Naive thymus-derived CD4-positive, alpha-beta T cell (primary cell): ENCODE data around the gene PFDN1. TPM values are rescaled to one million over a fixed set of nuclear protein-coding genes. Genes with fewer than 3 reads are reported as not detected.

Experiments used
- ATAC-seq: fragments of 150-1000 bp; cut with Tn5 transposase; 2 replicates; pipeline ENCODE4 v1.10.0; 2021; ENCODE audit warnings: mild to moderate bottlenecking, moderate library complexity
- CTCF ChIA-PET: fragments of 350-600 bp; sonication (Branson Sonifier 250); formaldehyde crosslinking; loops from one replicate; lab custom pipeline; 2021; ENCODE audit warnings: antibody characterized with exemption; lab: Charles Lee
- POLR2A ChIA-PET: fragments of 350-600 bp; sonication (Branson Sonifier 250); formaldehyde crosslinking; loops from one replicate; lab custom pipeline; 2021; ENCODE audit warnings: antibody characterized with exemption, inconsistent platforms; lab: Charles Lee
- DNase-seq, 9 donors: peaks; one replicate each; pipeline versions ENCODE4 v3.0.0 to v3.0.0-alpha.2; 2020 to 2022; ENCODE audit warnings: mixed read lengths in 1 of 9
- H3K27ac ChIP-seq: one replicate; pipeline ENCODE4 v1.7.0; 2013; ENCODE audit warnings: mild to moderate bottlenecking, low read depth, low read length, moderate library complexity
- H3K27me3 ChIP-seq, 2 donors: one replicate each; pipeline ENCODE4 v1.7.0; 2013; ENCODE audit warnings: low read length in 2 of 2, mild to moderate bottlenecking in 2 of 2, moderate library complexity in 2 of 2; ENCODE audit not compliant: control insufficient read depth in 2 of 2, insufficient read depth in 2 of 2
- H3K36me3 ChIP-seq, 3 experiments: 1 replicate in 2 of 3; 2 replicates in 1 of 3; pipeline ENCODE4 v1.7.0; 2013; ENCODE audit warnings: low read length in 3 of 3, mild to moderate bottlenecking in 3 of 3, moderate library complexity in 1 of 3; ENCODE audit not compliant: insufficient read depth in 3 of 3, control insufficient read depth in 2 of 3
- H3K4me1 ChIP-seq, 2 donors: one replicate each; pipeline ENCODE4 v1.7.0; 2013; ENCODE audit warnings: low read length in 2 of 2, mild to moderate bottlenecking in 2 of 2, moderate library complexity in 1 of 2; ENCODE audit not compliant: control insufficient read depth in 2 of 2, insufficient read depth in 2 of 2
- H3K4me3 ChIP-seq: 2 replicates; pipeline ENCODE4 v1.7.0; 2013; ENCODE audit warnings: mild to moderate bottlenecking, low read length
- H3K9me3 ChIP-seq, 3 experiments: 1 replicate in 2 of 3; 2 replicates in 1 of 3; pipeline ENCODE4 v1.7.0; 2013; ENCODE audit warnings: low read length in 3 of 3; ENCODE audit not compliant: control insufficient read depth in 2 of 3
- H3K27ac Mint-ChIP-seq, 9 donors: one replicate each; pipeline ENCODE4 v1.8.0; 2020 to 2022; ENCODE audit warnings: mixed read lengths in 9 of 9, mild to moderate bottlenecking in 8 of 9, moderate library complexity in 5 of 9, inconsistent platforms in 2 of 9
- H3K27me3 Mint-ChIP-seq, 5 donors: one replicate each; pipeline ENCODE4 v1.8.0; 2021 to 2022; ENCODE audit warnings: mixed read lengths in 5 of 5, mild to moderate bottlenecking in 1 of 5
- H3K36me3 Mint-ChIP-seq, 5 donors: one replicate each; pipeline ENCODE4 v1.8.0; 2020 to 2022; ENCODE audit warnings: mixed read lengths in 5 of 5, mild to moderate bottlenecking in 3 of 5, inconsistent platforms in 1 of 5
- H3K4me1 Mint-ChIP-seq, 7 donors: one replicate each; pipeline ENCODE4 v1.8.0; 2020 to 2022; ENCODE audit warnings: mixed read lengths in 7 of 7, mild to moderate bottlenecking in 3 of 7, inconsistent platforms in 1 of 7
- H3K4me3 Mint-ChIP-seq, 10 donors: one replicate each; pipeline ENCODE4 v1.8.0; 2020 to 2022; ENCODE audit warnings: mild to moderate bottlenecking in 10 of 10, mixed read lengths in 10 of 10, moderate library complexity in 6 of 10, inconsistent platforms in 2 of 10
- H3K9me3 Mint-ChIP-seq, 11 donors: one replicate each; pipeline ENCODE4 v1.8.0; 2020 to 2022; ENCODE audit warnings: mixed read lengths in 11 of 11, mild to moderate bottlenecking in 4 of 11, inconsistent platforms in 1 of 11, moderate library complexity in 1 of 11
- intact Hi-C, 2 donors: fragments of 100-400 bp; cut with micrococcal nuclease; formaldehyde crosslinking; loops; one replicate each; pipeline ENCODE4 v1.15.1; 2023
- polyA plus RNA-seq, 2 donors: library from polyadenylated mRNA; unstranded; fragments of 300-500 nt; fragmentation: Illumina TruSeq; gene quantifications; one replicate each; pipeline ENCODE4 v1.2.3, GENCODE V29; 2021
- total RNA-seq, 6 experiments: library from RNA in 5 of 6; stranded (reverse) in 5 of 6; gene quantifications; 1 replicate in 5 of 6; 2 replicates in 1 of 6; pipeline ENCODE4 v1.2.3 and lab custom pipeline; 2021 to 2026

The PFDN1 gene
- total and polyA plus RNA-seq, 7 experiments from 2014 or later: 24.8 to 139 (median 37.2) TPM

DNA sequence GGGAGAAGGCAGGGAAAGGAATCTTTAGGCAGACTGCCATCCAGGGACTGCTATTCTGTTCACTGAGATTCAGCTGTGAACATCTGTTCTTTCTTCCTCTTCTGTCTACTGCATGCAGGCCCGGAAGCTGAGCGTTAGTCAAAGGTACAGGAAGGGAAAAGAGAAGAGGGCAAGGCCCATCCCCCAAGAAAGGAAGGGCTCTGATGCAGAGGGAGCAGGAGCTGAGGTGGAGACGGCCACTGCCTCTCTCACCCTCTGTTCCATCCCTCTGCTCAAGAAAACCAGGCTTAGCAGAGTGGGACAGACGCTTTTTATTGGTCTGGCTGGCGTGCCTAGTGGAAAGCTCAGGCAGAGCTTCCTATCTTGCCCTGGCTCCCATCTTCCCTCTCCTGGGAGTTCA, 57.6 kb downstream of the PFDN1 start:
- no peak overlapping the region for H3K4me3 ChIP-seq
- peaks cover 10 to 49% (median 33%) of the 10 kb centered on the region in 7 donors for H3K4me1 Mint-ChIP-seq
- peak; percentile 62 for ATAC-seq
- H3K27ac ChIP-seq: no peak overlapping the region
- no peaks in the 10 kb centered on the region for H3K9me3 ChIP-seq
- peaks cover 0 to 18% of the 10 kb centered on the region in 2 donors for H3K4me1 ChIP-seq
- ChIA-PET CTCF (interaction anchor here (0.6 to 14.4 kb wide), 9 partner anchors 12 to 475 kb away, joined by 3 to 262 read pairs (median 5); partner anchors contain the start of gene HBEGF), POLR2A (interaction anchor here (1.8 kb wide), 1 partner anchor 106 kb away, joined by 4 read pairs; no protein-coding TSS in a partner anchor)
- DNase-seq: no peak
- no peaks in the 10 kb centered on the region for H3K9me3 Mint-ChIP-seq
- no peaks in the 10 kb centered on the region for H3K27me3 Mint-ChIP-seq
- peak overlapping the region in 6 of 10 donors; percentile 0 to 64 (median 40) for H3K4me3 Mint-ChIP-seq
- no peaks in the 10 kb centered on the region for H3K27me3 ChIP-seq
- H3K36me3 ChIP-seq: no peaks in the 10 kb centered on the region
- peak overlapping the region; percentile 38 to 94 (median 71) for H3K27ac Mint-ChIP-seq
- peaks cover 0 to 23% (median 4%) of the 10 kb centered on the region in 5 donors for H3K36me3 Mint-ChIP-seq
- intact Hi-C loops: loop anchor here (2.0 kb wide), 2 partner anchors 57 to 71 kb away; partner anchors contain the start of genes CYSTM1 (in 1 of the 2) and PFDN1 (in 1 of the 2)

DNA sequence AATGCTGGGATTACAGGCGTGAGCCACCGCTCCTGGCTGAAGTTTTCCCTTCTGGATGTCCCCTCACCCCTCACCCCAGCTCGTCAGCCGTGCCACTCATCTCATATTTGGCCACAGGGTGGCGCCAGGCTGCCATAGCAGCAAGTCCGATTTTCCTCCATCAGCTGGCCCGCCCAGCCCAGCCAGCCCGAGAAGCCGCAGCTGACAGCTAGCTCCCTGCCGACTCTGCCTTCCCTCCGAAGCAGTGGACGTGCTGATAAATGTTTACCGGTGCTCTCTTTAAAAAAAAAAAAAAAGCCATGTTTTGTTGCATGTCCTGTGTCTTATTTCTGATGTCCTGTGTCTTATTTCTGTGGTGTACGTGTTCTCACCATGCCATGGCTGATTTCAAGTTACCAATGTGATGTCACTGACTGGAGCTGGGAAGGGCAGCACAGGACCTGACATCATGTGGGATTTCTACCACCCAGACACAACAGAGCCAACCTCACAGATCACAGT, 58.3 kb downstream of the PFDN1 start:
- H3K4me3 ChIP-seq: no peak overlapping the region
- DNase-seq (peak; percentile 62 to 82 (median 74)), ATAC-seq (peak; percentile 87)
- H3K27ac Mint-ChIP-seq: peak overlapping the region in 8 of 9 donors; percentile 41 to 94 (median 77)
- intact Hi-C loops: loop anchor here (1.0 to 5.0 kb wide), 6 partner anchors 58 to 478 kb away; partner anchors contain the start of genes CYSTM1 (in 1 of the 2), PFDN1 (in 1 of the 2) and TMCO6 (in 1 of the 2)
- no peaks in the 10 kb centered on the region for H3K27me3 ChIP-seq
- H3K27me3 Mint-ChIP-seq: no peaks in the 10 kb centered on the region
- peak overlapping the region in 6 of 10 donors; percentile 0 to 55 (median 44) for H3K4me3 Mint-ChIP-seq
- no peaks in the 10 kb centered on the region for H3K9me3 ChIP-seq
- ChIA-PET POLR2A (interaction anchor here (0.5 to 1.8 kb wide), 5 partner anchors 58 to 157 kb away, joined by 3 to 5 read pairs (median 3); partner anchors contain the start of genes ANKHD1 and PFDN1), CTCF (interaction anchor here (0.6 to 14.4 kb wide), 15 partner anchors 12 to 476 kb away, joined by 3 to 262 read pairs (median 4); partner anchors contain the start of gene HBEGF)
- H3K9me3 Mint-ChIP-seq: no peaks in the 10 kb centered on the region
- H3K4me1 ChIP-seq: peaks cover 0 to 14% of the 10 kb centered on the region in 2 donors
- H3K36me3 ChIP-seq: no peaks in the 10 kb centered on the region
- H3K36me3 Mint-ChIP-seq: peaks cover 0 to 18% (median 0%) of the 10 kb centered on the region in 5 donors
- H3K4me1 Mint-ChIP-seq: peaks cover 5 to 43% (median 27%) of the 10 kb centered on the region in 7 donors
- no peak overlapping the region for H3K27ac ChIP-seq

DNA sequence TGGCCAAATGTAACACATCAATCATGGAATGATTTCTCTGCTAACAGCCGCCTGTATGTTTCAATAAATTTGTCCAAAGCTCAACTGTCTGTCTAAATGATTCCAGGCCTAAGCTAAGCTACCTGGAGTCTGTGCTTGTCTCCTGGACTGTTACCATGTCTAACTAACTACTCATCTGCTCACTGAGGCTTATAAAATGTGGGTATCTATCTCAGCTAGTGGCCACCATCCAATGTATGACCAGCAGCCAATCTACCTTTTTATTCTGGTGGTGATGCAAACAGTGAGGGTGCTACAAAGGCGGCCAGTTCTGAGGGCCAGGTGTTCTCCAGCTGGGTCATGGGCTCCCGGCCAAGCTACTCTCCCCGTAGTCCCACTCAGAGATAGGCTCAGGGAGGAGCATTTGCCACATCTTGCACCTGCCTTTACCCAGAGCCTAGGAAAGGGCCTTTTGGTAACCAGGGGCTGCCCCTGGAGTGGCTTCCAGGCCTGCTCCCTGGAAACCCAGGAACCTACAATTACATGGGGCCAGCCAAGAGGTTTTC, 59.1 kb downstream of the PFDN1 start:
- H3K27me3 ChIP-seq: no peaks in the 10 kb centered on the region
- H3K27ac ChIP-seq: no peak overlapping the region
- ATAC-seq: no peak
- Mint-ChIP-seq H3K4me3 (no peak overlapping the region), H3K27me3 (no peaks in the 10 kb centered on the region), H3K9me3 (no peaks in the 10 kb centered on the region), H3K36me3 (peaks cover 0 to 13% (median 0%) of the 10 kb centered on the region in 5 donors), H3K27ac (no peak overlapping the region), H3K4me1 (peaks cover 0 to 36% (median 20%) of the 10 kb centered on the region in 7 donors)
- H3K9me3 ChIP-seq: no peaks in the 10 kb centered on the region
- no peak for DNase-seq
- ChIA-PET CTCF (interaction anchor here (0.6 to 14.4 kb wide), 11 partner anchors 13 to 136 kb away, joined by 3 to 262 read pairs (median 5); partner anchors contain the start of gene HBEGF), POLR2A (interaction anchor here (0.5 to 1.1 kb wide), 5 partner anchors 59 to 404 kb away, joined by 3 to 5 read pairs (median 3); partner anchors contain the start of genes ANKHD1, IK, NDUFA2 and PFDN1)
- intact Hi-C loops: loop anchor here (1.0 to 5.0 kb wide), 6 partner anchors 59 to 479 kb away; partner anchors contain the start of genes CYSTM1 (in 1 of the 2), PFDN1 (in 1 of the 2) and TMCO6 (in 1 of the 2)
- peaks cover 0 to 14% of the 10 kb centered on the region in 2 donors for H3K4me1 ChIP-seq
- H3K36me3 ChIP-seq: no peaks in the 10 kb centered on the region
- H3K4me3 ChIP-seq: no peak overlapping the region

GRCh38 chr5:140242890-140243585, 59.9 kb downstream of the PFDN1 start:
- Histone ChIP-seq H3K27me3 (no peaks in the 10 kb centered on the region), H3K4me1 (peaks cover 0 to 14% of the 10 kb centered on the region in 2 donors), H3K9me3 (no peaks in the 10 kb centered on the region), H3K27ac (no peak overlapping the region), H3K36me3 (no peaks in the 10 kb centered on the region), H3K4me3 (no peak overlapping the region)
- no peaks in the 10 kb centered on the region for H3K9me3 Mint-ChIP-seq
- ChIA-PET POLR2A (interaction anchor here (0.5 to 1.6 kb wide), 4 partner anchors 40 to 404 kb away, joined by 3 read pairs; partner anchors contain the start of genes IK, NDUFA2 and PFDN1), CTCF (interaction anchor here (0.6 to 14.4 kb wide), 7 partner anchors 26 to 477 kb away, joined by 3 to 262 read pairs (median 8); partner anchors contain the start of gene HBEGF)
- ATAC-seq (no peak), DNase-seq (no peak)
- peaks cover 0 to 11% (median 0%) of the 10 kb centered on the region in 5 donors for H3K36me3 Mint-ChIP-seq
- intact Hi-C loops: loop anchor here (5.0 kb wide), 2 partner anchors 394 to 479 kb away; partner anchors contain the start of gene TMCO6 (in 1 of the 2)
- peaks cover 0 to 32% (median 20%) of the 10 kb centered on the region in 7 donors for H3K4me1 Mint-ChIP-seq
- H3K27ac Mint-ChIP-seq: no peak overlapping the region
- H3K27me3 Mint-ChIP-seq: no peaks in the 10 kb centered on the region
- no peak overlapping the region for H3K4me3 Mint-ChIP-seq

- ChIA-PET CTCF (interaction anchor here (14.4 kb wide), 1 partner anchor 107 kb away, joined by 262 read pairs; the partner anchor contains the start of gene HBEGF), POLR2A (interaction anchor here (0.8 to 1.6 kb wide), 2 partner anchors 41 to 61 kb away, joined by 3 read pairs; partner anchors contain the start of gene PFDN1)
- H3K27ac Mint-ChIP-seq: no peak overlapping the region
- H3K4me3 ChIP-seq: no peak overlapping the region
- no peaks in the 10 kb centered on the region for H3K9me3 ChIP-seq
- H3K4me3 Mint-ChIP-seq: no peak overlapping the region
- no peaks in the 10 kb centered on the region for H3K9me3 Mint-ChIP-seq
- peaks cover 0 to 14% of the 10 kb centered on the region in 2 donors for H3K4me1 ChIP-seq
- peaks cover 0 to 28% (median 20%) of the 10 kb centered on the region in 7 donors for H3K4me1 Mint-ChIP-seq
- H3K27me3 Mint-ChIP-seq: no peaks in the 10 kb centered on the region
- no peaks in the 10 kb centered on the region for H3K27me3 ChIP-seq
- H3K36me3 Mint-ChIP-seq: peaks cover 0 to 9% (median 0%) of the 10 kb centered on the region in 5 donors
- DNase-seq: no peak
- no peak overlapping the region for H3K27ac ChIP-seq
- intact Hi-C loops: loop anchor here (5.0 kb wide), 2 partner anchors 395 to 480 kb away; partner anchors contain the start of gene TMCO6 (in 1 of the 2)
- no peak for ATAC-seq
- H3K36me3 ChIP-seq: no peaks in the 10 kb centered on the region
Measured at GRCh38 chr5:140242099-140242498, 60.8 kb downstream of the PFDN1 start.
